Psoas muscle (tissue), 8 donors: ENCODE measurements around the gene ACOT11. TPM values are rescaled to one million over a fixed set of nuclear protein-coding genes. Genes with fewer than 3 reads are reported as not detected.

Experiments
- ATAC-seq, 4 donors: fragments of 200-7000 bp; cut with Tn5 transposase; one replicate each; pipeline ENCODE4 v1.9.1; 2020; ENCODE audit warnings: moderate library complexity in 3 of 4, mild to moderate bottlenecking in 2 of 4
- DNase-seq, 2 donors: peaks; one replicate each; pipeline ENCODE4 v3.0.0-alpha.2; 2020
- H3K27ac ChIP-seq: fragments of 200-600 bp; one replicate; pipeline ENCODE4 v1.8.0; 2022
- H3K27me3 ChIP-seq, 3 donors: fragments of 200-600 bp in 1 of 3; one replicate each; pipeline versions ENCODE4 v1.6.1 to v1.8.0; 2013 to 2022; ENCODE audit warnings: low read length in 2 of 3, mild to moderate bottlenecking in 2 of 3, moderate library complexity in 1 of 3; ENCODE audit not compliant: insufficient read depth in 3 of 3
- H3K36me3 ChIP-seq, 2 donors: fragments of 200-600 bp in 1 of 2; one replicate each; pipeline versions ENCODE4 v1.6.1 to v1.8.0; 2013 to 2022; ENCODE audit warnings: low read depth in 1 of 2, mild to moderate bottlenecking in 1 of 2, moderate library complexity in 1 of 2; ENCODE audit not compliant: insufficient read depth in 1 of 2
- H3K4me1 ChIP-seq: fragments of 200-600 bp; one replicate; pipeline ENCODE4 v1.8.0; 2022
- H3K4me3 ChIP-seq: fragments of 200-600 bp; one replicate; pipeline ENCODE4 v1.8.0; 2022; ENCODE audit warnings: mild to moderate bottlenecking
- H3K9me3 ChIP-seq: fragments of 200-600 bp; one replicate; pipeline ENCODE4 v1.8.0; 2022
- WGBS, 3 donors: extraction: QIAGEN DNeasy Blood & Tissue Kit; methylation state at CpG; one replicate each; pipeline versions ENCODE4 v1.1.6 to v1.1.7; 2013; 5-methylcytosine and 5-hydroxymethylcytosine counted together
- intact Hi-C, 2 donors: fragments of 100-400 bp; cut with DNase I; formaldehyde crosslinking; loops; one replicate each; pipeline versions ENCODE4 v1.11.0 to v1.14.2; 2022
- polyA plus RNA-seq, 3 donors: library from polyadenylated mRNA; stranded (reverse); fragments of 200-250 nt; gene quantifications; one replicate each; pipeline ENCODE4 v1.2.3, GENCODE V29; 2013
- total RNA-seq, 4 donors: library from RNA; stranded (reverse); fragmentation: NEBNext Ultra II Directional in 2 of 4; extraction: Animal tissue kit (Norgen Biotek cat#: 25700) in 2 of 4; gene quantifications; one replicate each; pipeline versions ENCODE4 v1.2.1 to v1.2.4, GENCODE V29; 2021 to 2023
- TF ChIP-seq, protein P1 (sequence below): fragments of 200-600 bp; IDR thresholded peaks from one replicate; pipeline ENCODE4 v1.8.0; 2022; ENCODE audit warnings: antibody characterized with exemption
- donor health status: healthy with polysubstance abuse.
- donor health status: DM: no; HTN: no; CAD: no; lungs with moderate emphysema.
- donor health status: Bipolar disorder and iron deficiency.
- donor health status: healthy.
- donor health status: DM: yes; HTN: yes; CAD: no.
- donor health status: DM: no; HTN: no; CAD: no.
- donor health status: DM: no; HTN: no; CAD: no.
- donor health status: DM: yes; HTN: yes; CAD: no.

ACOT11 gene
- total and polyA plus RNA-seq, 7 donors, result 0.82 to 13.9 (median 2.4) TPM

GRCh38 chr1:54606096-54606989 lies 58.3 kb downstream of the ACOT11 start:
- no peak overlapping the region for H3K4me3 ChIP-seq
- no peaks in the 10 kb centered on the region for H3K9me3 ChIP-seq
- 86 to 92% (median 92%) methylated on average over 9 of the region's 9 CpGs for WGBS, 3 donors
- peaks cover 0 to 75% of the 10 kb centered on the region in 2 donors for H3K36me3 ChIP-seq
- intact Hi-C loops, result no loop called here
- TF ChIP-seq, protein P1, sequence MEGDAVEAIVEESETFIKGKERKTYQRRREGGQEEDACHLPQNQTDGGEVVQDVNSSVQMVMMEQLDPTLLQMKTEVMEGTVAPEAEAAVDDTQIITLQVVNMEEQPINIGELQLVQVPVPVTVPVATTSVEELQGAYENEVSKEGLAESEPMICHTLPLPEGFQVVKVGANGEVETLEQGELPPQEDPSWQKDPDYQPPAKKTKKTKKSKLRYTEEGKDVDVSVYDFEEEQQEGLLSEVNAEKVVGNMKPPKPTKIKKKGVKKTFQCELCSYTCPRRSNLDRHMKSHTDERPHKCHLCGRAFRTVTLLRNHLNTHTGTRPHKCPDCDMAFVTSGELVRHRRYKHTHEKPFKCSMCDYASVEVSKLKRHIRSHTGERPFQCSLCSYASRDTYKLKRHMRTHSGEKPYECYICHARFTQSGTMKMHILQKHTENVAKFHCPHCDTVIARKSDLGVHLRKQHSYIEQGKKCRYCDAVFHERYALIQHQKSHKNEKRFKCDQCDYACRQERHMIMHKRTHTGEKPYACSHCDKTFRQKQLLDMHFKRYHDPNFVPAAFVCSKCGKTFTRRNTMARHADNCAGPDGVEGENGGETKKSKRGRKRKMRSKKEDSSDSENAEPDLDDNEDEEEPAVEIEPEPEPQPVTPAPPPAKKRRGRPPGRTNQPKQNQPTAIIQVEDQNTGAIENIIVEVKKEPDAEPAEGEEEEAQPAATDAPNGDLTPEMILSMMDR, result no peak
- H3K4me1 ChIP-seq, result no peaks in the 10 kb centered on the region
- H3K27me3 ChIP-seq, result no peaks in the 10 kb centered on the region
- no peak overlapping the region for H3K27ac ChIP-seq
- DNase-seq, result no peak
- no peak for ATAC-seq

DNA sequence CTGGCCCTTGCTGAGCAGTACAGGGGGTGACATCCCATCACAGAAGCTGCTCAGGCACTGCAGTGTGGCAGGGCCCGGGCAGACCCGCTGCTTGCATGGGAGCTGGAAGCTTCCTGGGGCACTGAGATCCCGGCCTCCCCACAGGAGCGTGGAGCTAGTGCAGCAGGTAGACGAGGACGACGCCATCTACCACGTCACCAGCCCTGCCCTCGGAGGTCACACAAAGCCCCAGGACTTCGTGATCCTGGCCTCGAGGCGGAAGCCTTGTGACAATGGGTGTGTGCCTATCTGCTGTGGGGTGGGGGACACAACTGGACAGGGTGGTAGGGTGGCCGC lies 58.9 kb downstream of the ACOT11 start:
- intact Hi-C loops, result no loop called here

GRCh38 chr1:54607821-54608565 lies 60.0 kb downstream of the ACOT11 start:
- H3K27ac ChIP-seq, result no peak overlapping the region
- 87 to 91% (median 90%) methylated on average over 19 of the region's 19 CpGs for WGBS, 3 donors
- TF ChIP-seq, protein P1, result no peak
- intact Hi-C loops, result no loop called here
- H3K36me3 ChIP-seq, result peaks cover 0 to 59% of the 10 kb centered on the region in 2 donors
- no peaks in the 10 kb centered on the region for H3K27me3 ChIP-seq
- no peaks in the 10 kb centered on the region for H3K9me3 ChIP-seq
- ATAC-seq, result no peak
- DNase-seq, result no peak
- no peaks in the 10 kb centered on the region for H3K4me1 ChIP-seq
- H3K4me3 ChIP-seq, result no peak overlapping the region

More for the DNA sequence above, 58.9 kb downstream of the ACOT11 start:
- DNase-seq (no peak), ATAC-seq (no peak)
- WGBS, 3 donors, result 95 to 98% (median 97%) methylated on average over 13 of the region's 13 CpGs
- Histone ChIP-seq H3K36me3 (peaks cover 0 to 69% of the 10 kb centered on the region in 2 donors), H3K27me3 (no peaks in the 10 kb centered on the region), H3K4me3 (no peak overlapping the region), H3K27ac (no peak overlapping the region), H3K9me3 (no peaks in the 10 kb centered on the region), H3K4me1 (no peaks in the 10 kb centered on the region)
- TF ChIP-seq, protein P1, result no peak

DNA sequence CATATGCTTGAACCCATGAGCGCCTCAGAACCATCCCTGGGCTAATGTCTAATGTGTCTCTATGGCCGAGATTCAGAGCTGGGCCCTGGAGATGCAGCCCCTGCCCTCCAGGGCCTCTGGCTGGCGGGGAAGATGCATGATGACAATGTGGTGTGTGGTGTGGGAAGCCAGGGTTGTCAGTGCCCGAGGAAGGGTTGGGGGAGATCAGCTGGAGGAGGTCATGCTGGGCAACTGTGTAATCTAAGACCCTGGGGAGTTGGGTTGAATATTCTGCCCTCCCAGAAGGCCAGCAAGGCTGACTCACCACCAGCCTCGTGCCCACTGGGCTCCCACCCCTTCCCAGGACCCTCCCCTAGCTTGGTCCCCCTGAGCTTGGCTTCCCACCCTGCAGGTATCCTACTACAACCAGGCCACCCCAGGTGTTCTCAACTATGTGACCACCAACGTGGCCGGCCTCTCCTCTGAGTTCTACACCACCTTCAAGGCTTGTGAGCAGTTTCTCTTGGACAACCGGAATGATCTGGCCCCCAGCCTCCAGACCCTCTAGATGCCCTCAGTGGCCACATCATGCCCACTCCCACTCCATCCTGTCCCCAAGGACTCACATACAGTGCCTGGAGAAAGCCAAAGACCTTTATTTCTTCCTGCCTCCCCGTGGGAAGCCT lies 60.7 kb downstream of the ACOT11 start:
- H3K4me1 ChIP-seq, result no peaks in the 10 kb centered on the region
- H3K36me3 ChIP-seq, result peaks cover 0 to 53% of the 10 kb centered on the region in 2 donors
- no peaks in the 10 kb centered on the region for H3K27me3 ChIP-seq
- no peak overlapping the region for H3K27ac ChIP-seq
- no peaks in the 10 kb centered on the region for H3K9me3 ChIP-seq
- WGBS, 3 donors, result 71 to 75% (median 73%) methylated on average over 9 of the region's 9 CpGs
- DNase-seq (no peak), ATAC-seq (no peak)
- H3K4me3 ChIP-seq, result no peak overlapping the region
- TF ChIP-seq, protein P1, result no peak
- intact Hi-C loops, result no loop called here
